HG03457 (cell line): ENCODE results near the gene C12orf60.
"Not testable (repeated sequence)": the region's sequence is repeated elsewhere in the genome, so short reads cannot be mapped to it uniquely, and the experiment has no call there.

Source experiments
- ATAC-seq: cut with Tn5 transposase; IDR thresholded peaks from one replicate; pipeline ENCODE4 v1.9.1; 2021; ENCODE audit warnings: moderate number of reproducible peaks; ENCODE audit not compliant: unreplicated experiment

The C12orf60 gene, protein sequence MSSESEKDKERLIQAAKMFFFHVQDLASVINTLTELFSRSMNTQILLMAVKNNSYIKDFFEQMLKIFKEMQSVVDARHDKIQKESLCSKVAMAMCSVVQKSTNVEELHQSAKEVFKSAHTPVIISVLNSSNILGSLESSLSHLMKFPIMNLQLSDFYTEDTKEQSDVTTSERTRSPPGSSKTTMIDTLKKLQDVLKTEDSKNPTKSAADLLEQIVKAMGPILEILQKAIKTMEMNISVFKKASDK

GRCh38 chr12:14803011-14803829 is at the start of gene C12orf60, which contains the start of gene WBP11:
TSS of gene C12orf60 (plus strand) at chr12:14803670. CDS start at chr12:14822936, 19,266 bp downstream.
TSS of gene WBP11 (minus strand) at chr12:14803478. CDS start at chr12:14801383, 2,095 bp downstream.
- peak; percentile 98 for ATAC-seq

DNA sequence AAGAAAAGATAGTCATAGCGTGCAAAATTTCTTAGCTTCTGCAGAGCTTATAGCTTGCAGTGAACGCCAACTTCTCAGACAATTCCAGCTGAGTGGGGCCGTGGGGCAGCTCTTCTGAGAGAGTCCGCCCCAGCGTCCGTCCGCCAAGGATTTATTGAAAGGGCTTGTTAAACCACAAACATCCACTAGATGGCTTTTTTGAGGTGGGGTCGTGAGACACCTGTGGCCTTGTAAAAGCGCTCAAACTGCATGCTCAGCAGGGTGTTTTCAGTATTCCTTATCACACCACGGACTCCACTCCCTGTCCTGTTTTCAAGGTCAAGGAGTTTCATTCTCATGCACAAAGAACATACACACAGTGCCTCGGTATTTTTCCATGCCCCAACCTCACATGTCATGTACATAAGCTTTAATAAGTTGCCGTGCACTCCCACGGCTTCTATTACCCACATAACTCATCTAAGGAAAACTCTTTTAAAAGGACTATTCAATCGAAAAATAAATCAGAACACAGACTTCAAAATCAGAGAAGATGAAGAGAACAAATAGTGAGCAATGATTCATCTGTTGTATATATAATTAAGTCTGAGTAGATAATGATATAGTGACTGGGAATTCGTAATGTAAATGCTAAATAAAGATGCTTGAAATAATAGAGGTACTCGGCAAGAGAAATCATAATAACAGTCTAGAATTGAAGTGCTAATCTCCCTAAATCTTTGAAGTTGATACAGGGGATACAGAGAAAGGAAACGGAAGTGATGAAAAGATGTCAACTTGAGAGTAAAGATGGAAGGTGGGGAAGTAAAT is 46.9 kb upstream of the C12orf60 start:
- no peak for ATAC-seq

DNA sequence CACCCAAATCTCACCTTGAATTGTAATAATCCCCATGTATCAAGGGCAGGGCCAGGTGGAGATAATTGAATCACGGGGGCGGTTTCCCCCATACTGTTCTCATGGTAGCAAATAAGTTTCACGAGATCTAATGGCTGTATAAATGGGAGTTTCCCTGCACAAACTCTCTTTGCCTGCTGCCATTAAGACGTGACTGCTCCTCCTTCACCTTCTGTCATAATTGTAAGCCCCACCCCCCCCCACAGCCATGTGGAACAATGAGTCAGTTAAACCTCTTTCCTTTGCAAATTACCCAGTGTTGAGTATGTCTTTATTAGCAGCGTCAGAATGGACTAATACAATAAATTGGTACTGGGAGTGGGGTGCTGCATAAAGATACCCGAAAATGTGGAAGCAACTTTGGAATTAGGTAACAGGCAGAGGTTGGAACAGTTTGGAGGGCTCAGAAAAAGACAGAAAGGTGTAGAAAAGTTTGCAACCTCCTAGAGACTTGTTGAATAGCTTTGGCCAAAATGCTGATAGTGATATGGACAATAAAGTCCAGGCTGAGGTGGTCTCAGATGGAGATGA is 43.7 kb upstream of the C12orf60 start:
- not testable (repeated sequence) for ATAC-seq

DNA sequence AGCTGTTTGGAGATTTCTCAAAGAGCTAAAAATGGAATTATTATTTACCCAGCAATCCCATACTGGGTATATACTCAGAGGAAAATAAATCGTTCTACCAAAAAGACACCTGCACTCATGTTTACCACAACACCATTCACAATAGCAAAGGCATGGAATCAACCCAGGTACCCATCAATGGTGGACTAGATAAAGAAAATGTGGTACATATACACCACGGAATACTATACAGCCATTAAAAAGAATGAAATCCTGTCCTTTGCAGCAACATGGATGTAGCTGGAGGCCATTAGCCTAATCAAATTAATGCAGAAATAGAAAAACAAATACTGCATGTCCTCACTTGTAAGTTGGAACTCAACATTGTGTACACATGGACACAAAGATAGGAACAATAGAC is 38.1 kb upstream of the C12orf60 start:
- no peak for ATAC-seq

DNA sequence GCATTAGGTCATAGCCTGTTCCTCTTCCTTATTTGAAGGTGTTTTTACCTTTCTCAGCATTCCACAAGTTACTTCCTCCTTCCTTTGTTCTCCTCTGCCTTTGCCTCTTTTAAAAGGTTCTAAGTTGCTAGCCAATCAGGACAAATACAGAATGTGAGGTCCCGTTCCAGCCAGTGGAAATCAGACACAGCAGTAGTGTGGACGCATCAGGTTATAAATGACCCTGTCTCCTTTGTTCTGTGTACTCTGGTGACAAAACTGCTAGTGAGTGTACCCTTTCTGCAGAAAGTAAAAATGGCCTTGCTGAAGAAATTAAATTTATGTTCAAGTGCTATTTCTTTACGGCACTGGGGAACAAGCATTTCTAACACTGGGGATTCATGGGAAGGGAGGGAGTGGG is 37.5 kb upstream of the C12orf60 start:
- ATAC-seq, result not testable (repeated sequence)

- ATAC-seq, result no peak
These were observed 36.7 kb upstream of the C12orf60 start for GRCh38 chr12:14766649-14767215.

- no peak for ATAC-seq
These were observed 35.9 kb upstream of the C12orf60 start for GRCh38 chr12:14767617-14768016.

- ATAC-seq, result no peak
These were observed 34.6 kb upstream of the C12orf60 start for GRCh38 chr12:14768823-14769405.

DNA sequence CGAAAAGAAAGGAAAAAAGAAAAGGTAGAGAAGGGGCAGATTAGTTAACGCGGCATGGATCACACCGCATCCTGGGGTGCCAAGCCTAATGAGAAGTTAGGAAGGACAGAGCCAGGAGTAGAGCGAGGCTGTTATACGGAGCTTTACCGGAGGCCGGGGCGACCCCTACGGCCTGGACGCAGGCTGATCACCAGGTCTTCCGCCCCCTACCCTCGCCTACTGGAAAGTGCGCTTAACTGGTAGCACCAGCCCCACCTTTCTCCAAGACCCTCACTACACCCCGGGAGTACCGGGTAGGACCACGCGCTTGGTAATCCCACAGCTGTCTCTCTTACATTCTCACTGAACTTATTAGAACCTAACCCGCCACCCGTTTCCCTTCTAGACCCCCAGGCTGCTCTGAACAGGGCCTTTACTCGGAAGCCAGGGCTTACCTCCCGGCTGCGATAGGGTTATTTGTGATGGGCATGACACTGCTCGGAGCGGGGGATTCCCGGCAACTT is 34.0 kb upstream of the C12orf60 start:
- no peak for ATAC-seq

DNA sequence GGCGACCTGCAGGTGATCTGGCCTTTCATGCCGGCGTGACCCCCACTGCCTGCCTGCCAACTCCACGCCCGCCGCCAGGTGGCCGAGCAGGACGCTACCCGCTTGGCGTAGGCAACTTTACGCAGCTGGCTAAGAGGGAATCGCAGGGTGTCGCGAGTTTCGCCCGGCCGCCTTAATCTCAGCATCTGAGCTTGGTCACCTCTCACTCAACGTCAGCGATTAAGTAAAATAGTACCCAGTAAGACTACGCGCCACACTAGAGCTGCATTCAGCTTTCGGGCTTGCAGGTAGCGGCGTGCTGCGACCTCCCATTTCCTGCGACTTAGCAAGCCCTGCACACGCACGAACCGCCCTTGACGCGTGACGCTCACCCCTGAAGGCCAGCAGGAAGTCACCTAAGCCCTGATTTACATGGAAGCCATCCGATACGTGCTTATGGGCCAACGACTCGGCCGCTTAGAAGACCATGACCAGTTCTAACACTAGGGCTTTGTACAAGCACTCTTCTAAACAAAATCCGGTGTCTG is 33.4 kb upstream of the C12orf60 start:
- peak; percentile 28 for ATAC-seq

GRCh38 chr12:14770496-14771461 is 32.7 kb upstream of the C12orf60 start:
- peak; percentile 11 for ATAC-seq

DNA sequence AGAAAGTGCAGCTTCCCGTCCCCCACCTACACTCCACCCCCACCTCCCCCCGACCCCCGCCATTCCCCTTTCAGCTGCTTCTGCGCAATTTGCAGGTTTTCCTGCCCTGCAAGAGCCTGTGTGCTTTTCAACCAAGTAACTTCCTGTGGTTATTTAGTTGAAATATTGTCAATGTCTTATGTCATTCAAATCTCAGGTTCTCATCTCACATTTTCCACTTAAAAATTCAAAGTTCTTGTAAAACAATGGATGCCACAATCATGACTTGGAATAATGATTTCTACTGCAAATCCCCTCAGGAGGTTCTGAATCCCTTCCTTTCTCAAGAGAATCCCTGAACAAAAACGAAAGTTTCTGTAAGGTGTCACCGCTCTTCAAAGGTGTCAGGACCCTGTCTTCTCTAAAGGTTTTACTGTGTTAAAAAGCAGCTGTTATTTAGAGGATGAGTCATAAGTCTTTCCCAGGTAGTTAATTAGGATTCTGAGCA is 31.8 kb upstream of the C12orf60 start:
- ATAC-seq, result no peak

GRCh38 chr12:14772946-14773345 is 30.5 kb upstream of the C12orf60 start:
- no peak for ATAC-seq

DNA sequence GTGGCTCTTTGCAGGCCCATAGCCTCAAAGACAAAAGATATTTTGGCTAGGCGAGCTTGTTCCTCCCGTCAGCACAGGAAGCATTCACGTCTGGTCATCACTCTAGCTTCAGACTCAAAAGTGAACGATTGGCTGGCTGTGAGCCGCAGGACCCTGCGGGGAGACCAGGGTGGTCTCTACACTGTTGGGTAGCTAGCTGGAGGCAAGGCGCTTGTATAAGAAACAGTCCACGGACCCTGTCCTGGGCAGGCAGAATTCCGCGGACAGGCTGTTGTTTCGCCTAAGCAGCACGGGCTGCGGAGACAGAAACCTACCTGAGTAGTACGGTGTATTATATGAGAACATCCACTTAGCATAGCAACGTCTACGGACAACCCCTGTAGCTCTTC is 29.8 kb upstream of the C12orf60 start:
- ATAC-seq, result peak; percentile 12

- peak; percentile 51 for ATAC-seq
These were observed 29.2 kb upstream of the C12orf60 start for GRCh38 chr12:14774074-14774905.

DNA sequence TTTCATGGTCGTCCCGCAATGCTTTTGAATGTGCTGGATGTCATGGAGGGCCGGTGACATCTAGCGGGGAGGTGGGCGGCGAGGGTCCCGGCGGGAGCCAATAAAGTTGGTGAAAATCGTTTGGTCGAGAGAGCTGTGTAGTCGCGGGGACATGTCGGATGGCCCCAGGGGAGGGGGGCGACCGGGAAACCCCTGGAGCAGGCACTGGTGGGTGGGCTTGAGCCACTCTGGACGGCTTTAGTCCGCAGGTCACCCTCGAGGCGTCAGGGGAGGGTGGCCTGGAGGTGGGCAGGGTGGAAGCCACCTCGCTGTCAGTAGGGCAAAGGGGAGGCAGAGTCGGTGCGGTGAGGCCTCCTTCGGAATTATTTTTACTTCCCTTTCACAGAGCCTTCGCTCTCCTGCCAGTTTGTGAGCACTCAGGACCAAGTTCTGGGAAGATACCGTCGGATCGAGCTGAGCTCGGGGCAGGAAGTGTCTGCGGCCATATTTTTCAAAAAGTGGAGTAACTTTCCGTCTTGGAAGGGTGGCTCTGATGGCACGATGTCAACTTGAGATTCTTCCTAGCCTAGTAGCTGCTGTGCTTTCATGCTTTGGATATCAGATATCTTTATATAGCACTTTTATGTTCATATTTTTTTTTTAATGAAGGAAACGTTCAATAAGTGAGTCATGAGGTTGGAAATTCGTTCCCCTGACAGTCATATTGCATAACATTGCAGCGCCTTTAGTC is 28.4 kb upstream of the C12orf60 start:
- ATAC-seq, result no peak

DNA sequence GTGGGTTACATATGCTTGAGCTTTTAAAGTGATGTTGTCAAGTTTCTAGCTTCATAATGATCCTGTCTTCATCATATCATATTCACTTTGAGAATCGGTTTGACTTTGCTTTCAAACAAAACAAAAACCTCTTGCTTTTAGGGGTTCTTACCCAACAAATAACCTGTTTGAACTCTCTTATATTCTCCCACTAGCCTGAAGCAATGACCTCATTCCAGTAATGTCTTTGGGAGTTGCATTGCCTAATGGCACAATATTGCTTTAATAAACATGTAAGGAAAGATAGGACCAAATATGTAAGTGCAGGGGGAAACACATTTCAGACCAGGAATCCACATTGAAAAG is 27.9 kb upstream of the C12orf60 start:
- no peak for ATAC-seq
